GM06990 (cell line): ENCODE data around the gene KCNK5.
A peak's percentile ranks its signal among the peaks of the same experiment; 100 is the strongest.

Experiments
- DNase-seq: peaks from one replicate; pipeline ENCODE4 v3.0.0-alpha.2; 2011; ENCODE audit not compliant: insufficient read length; ENCODE audit errors: extremely low read depth
- H3K27me3 ChIP-seq: replicated peaks from 2 replicates; pipeline ENCODE4 v1.6.0; 2011; ENCODE audit warnings: low read length; ENCODE audit not compliant: control insufficient read depth, insufficient read depth
- H3K36me3 ChIP-seq: 2 replicates; pipeline ENCODE4 v1.5.1; 2011; ENCODE audit warnings: low read length; ENCODE audit not compliant: control insufficient read depth, insufficient read depth
- H3K4me3 ChIP-seq: replicated peaks from 2 replicates; pipeline ENCODE4 v1.5.1; 2011; ENCODE audit warnings: low read depth, mild to moderate bottlenecking, control low read depth, low read length
- TF ChIP-seq, protein P1 (sequence below): IDR thresholded peaks from 2 replicates; pipeline ENCODE4 v1.5.1; 2011; ENCODE audit warnings: low read length, control low read depth, mild to moderate bottlenecking, inconsistent platforms; ENCODE audit not compliant: insufficient read depth, poor library complexity, severe bottlenecking

The KCNK5 gene

DNA sequence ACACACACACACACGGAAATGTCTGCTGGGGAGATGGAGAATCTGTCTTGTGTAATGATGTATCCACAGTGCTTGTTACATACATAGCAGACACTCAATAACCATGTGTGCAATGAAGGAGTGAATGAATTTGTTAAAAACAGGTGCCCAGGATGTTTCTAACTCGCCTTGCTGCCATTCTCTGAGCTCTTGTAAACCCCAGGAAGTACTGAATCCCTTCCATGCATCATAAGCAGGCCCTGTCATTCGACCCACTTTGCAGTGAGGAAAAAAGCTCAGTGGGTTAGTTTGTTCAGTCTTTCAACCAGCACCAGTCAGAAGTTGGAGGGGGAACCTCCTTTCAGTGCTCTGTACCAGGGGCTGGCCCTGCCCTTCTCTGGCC is 1.4 kb upstream of the KCNK5 start:
- Histone ChIP-seq H3K27me3 (no peaks in the 10 kb centered on the region), H3K36me3 (no peaks in the 10 kb centered on the region), H3K4me3 (no peak overlapping the region)
- TF ChIP-seq, protein P1, sequence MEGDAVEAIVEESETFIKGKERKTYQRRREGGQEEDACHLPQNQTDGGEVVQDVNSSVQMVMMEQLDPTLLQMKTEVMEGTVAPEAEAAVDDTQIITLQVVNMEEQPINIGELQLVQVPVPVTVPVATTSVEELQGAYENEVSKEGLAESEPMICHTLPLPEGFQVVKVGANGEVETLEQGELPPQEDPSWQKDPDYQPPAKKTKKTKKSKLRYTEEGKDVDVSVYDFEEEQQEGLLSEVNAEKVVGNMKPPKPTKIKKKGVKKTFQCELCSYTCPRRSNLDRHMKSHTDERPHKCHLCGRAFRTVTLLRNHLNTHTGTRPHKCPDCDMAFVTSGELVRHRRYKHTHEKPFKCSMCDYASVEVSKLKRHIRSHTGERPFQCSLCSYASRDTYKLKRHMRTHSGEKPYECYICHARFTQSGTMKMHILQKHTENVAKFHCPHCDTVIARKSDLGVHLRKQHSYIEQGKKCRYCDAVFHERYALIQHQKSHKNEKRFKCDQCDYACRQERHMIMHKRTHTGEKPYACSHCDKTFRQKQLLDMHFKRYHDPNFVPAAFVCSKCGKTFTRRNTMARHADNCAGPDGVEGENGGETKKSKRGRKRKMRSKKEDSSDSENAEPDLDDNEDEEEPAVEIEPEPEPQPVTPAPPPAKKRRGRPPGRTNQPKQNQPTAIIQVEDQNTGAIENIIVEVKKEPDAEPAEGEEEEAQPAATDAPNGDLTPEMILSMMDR, result no peak
- no peak for DNase-seq

DNA sequence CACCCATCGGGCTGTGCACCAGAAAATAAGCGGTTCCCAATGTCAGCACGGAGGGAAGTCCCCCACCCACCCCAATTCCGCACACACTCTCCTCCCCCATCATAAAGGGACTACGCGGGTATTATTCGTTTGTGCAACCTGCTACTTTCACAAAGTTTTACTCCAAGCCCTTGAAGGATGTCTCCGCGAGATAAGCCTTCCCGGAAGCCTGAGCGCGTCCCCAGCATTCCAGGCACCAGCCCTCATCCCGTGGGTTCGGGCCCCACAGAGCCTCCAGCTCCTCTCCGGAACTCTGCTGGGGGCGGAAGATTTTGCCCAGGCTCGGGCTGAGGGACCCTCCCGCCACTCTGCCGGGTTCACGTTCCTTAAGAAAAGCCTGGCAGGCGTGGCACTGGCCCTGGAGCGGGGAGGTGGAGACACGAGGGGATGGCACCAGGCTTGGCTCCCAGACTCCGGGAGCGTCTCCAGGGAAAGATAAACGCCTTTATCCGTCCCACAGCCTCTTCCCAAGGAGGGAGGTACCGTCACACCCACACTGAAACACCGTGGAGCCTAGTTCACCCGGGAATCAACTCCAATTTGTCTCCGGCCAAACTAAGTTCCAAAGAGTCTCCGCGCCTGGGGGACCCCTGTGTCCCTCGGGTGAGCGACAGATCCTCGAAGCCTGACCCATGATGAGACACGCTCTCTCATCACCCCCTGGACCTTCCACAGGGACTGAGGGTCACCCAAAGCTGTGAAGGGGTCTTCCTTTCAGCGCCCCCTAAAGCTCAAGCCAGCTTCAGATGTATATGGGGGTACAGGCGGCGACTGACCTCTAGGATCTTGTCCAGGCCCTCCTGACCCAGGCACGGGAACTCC is 934 bp downstream of the KCNK5 start:
- Histone ChIP-seq H3K4me3 (peak overlapping the region; percentile 58), H3K36me3 (no peaks in the 10 kb centered on the region), H3K27me3 (no peaks in the 10 kb centered on the region)
- no peak for DNase-seq
- TF ChIP-seq, protein P1, result no peak

DNA sequence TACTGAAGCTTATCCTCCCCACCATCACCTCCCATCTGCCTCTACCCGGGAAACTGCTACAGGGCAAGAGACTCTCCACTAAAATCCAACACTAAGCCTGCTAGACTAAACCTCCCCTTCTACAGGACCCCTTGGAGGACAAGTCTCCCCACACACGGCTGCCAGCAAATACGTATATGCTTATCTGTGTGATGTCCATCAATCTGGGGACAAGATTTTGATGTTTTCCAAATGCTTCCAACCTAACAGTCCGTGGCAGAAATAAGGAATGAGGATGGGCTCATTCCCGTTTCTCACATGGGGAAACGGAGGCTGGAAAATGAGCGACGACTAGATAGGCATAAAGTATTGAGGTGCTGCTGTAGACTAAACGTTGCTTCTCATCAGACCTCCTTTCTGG is 1.8 kb downstream of the KCNK5 start:
- Histone ChIP-seq H3K4me3 (peak overlapping the region; percentile 58), H3K27me3 (no peaks in the 10 kb centered on the region), H3K36me3 (no peaks in the 10 kb centered on the region)
- TF ChIP-seq, protein P1, result no peak
- DNase-seq, result no peak

DNA sequence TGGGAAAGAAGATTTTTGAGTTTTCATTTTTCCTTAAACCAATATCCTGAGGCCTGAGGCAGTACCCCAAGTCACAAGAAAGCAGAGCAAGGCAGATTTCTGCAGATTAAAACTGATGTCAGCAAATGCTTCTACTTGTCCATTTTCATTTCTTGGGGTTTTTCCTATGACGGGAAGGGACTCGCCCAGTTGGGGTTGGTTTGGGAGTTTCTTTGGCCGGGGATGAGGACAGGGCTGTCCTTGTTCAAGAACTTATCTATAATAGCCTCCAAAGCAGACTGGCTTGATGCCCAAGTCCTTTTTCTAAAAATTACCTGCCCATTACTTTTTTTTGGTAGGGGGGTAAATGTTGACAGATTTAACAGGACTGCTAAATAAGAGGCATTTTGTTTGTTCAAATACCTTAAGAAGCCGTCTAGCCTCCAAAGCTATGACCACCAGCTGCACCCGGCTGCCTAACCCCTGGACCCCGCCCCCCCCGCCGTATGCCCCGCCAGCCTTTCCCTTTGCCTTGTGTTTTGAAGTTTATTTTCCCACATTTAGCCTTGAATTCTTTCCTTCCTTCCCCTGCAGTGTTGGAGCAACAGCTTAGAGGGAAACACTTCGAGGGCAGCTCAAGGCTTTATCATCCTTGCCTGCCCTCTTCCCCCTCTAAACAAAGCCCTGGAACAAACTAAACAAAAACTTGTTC is 2.5 kb downstream of the KCNK5 start:
- Histone ChIP-seq H3K27me3 (no peaks in the 10 kb centered on the region), H3K4me3 (no peak overlapping the region; the same call in none of the 2 replicates), H3K36me3 (no peaks in the 10 kb centered on the region)
- TF ChIP-seq, protein P1, result no peak
- DNase-seq, result no peak

DNA sequence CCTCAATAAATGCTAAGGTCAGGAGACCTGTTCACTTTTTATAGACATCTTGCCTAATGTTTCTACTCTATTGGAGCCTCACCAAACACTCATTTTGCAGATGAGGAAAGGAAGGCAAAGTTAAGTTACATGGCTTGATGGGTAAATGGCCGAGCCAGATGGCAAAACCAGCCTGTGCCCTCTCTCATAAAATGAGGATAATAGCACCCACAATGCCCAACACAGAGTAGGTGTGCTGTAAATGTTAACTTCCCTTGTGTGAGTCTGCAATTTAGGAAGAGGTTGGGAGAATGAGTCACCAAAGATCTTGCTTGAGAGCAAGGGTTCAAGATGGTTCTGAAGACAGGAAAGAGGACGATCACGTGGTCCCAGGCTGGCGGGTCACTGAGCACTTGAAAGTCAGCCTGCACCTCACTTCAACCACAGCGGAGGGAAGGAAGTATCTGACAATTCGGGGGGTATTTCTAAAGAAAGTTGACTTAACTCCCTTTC is 3.3 kb downstream of the KCNK5 start:
- Histone ChIP-seq H3K36me3 (no peaks in the 10 kb centered on the region), H3K4me3 (no peak overlapping the region; the same call in 1 of the 2 replicates), H3K27me3 (no peaks in the 10 kb centered on the region)
- TF ChIP-seq, protein P1, result no peak
- no peak for DNase-seq
